Neural cell (in vitro differentiated cells): Measurements from ENCODE around the gene NDUFAF2.

Experiments used
- EP300 ChIP-seq: fragments of 450-650 bp; conservative IDR thresholded peaks from 2 replicates; pipeline ENCODE4 v1.6.1; 2014; ENCODE audit warnings: antibody characterized with exemption, mild to moderate bottlenecking, moderate library complexity; ENCODE audit not compliant: poor library complexity, severe bottlenecking
- EZH2 ChIP-seq: fragments of 200-600, 300-800 bp; shearing (Covaris generic), sonication (generic); IDR thresholded peaks from 2 replicates; pipeline ENCODE4 v1.6.1; 2014; ENCODE audit warnings: antibody characterized with exemption, low read length, borderline replicate concordance, mild to moderate bottlenecking; ENCODE audit not compliant: insufficient read depth, poor library complexity, severe bottlenecking
- MXI1 ChIP-seq: fragments of 450-650 bp; conservative IDR thresholded peaks from 2 replicates; pipeline ENCODE4 v1.6.1; 2014; ENCODE audit warnings: antibody characterized with exemption, mild to moderate bottlenecking; ENCODE audit not compliant: poor library complexity, severe bottlenecking
- POLR2AphosphoS5 ChIP-seq: IDR thresholded peaks from 2 replicates; pipeline ENCODE4 v1.6.1; 2012
- RAD21 ChIP-seq: fragments of 450-650 bp; conservative IDR thresholded peaks from 2 replicates; pipeline ENCODE4 v1.6.1; 2014; ENCODE audit warnings: antibody characterized with exemption, mild to moderate bottlenecking, moderate library complexity
- SMC3 ChIP-seq: fragments of 450-650 bp; conservative IDR thresholded peaks from 2 replicates; pipeline ENCODE4 v1.6.1; 2014; ENCODE audit warnings: antibody characterized with exemption, mild to moderate bottlenecking, moderate library complexity; ENCODE audit not compliant: poor library complexity
- TAF1 ChIP-seq: IDR thresholded peaks from 2 replicates; pipeline ENCODE4 v1.6.1; 2012; ENCODE audit warnings: low read depth
- TF ChIP-seq, protein P1 (sequence below): fragments of 450-650 bp; IDR thresholded peaks from 2 replicates; pipeline ENCODE4 v1.5.1; 2014; ENCODE audit warnings: antibody characterized with exemption, mild to moderate bottlenecking, moderate library complexity; ENCODE audit not compliant: poor library complexity, severe bottlenecking
- TF ChIP-seq, protein P2 (sequence below): IDR thresholded peaks from 2 replicates; pipeline ENCODE4 v1.6.1; 2012; ENCODE audit warnings: borderline replicate concordance

- TF ChIP-seq, protein P1, sequence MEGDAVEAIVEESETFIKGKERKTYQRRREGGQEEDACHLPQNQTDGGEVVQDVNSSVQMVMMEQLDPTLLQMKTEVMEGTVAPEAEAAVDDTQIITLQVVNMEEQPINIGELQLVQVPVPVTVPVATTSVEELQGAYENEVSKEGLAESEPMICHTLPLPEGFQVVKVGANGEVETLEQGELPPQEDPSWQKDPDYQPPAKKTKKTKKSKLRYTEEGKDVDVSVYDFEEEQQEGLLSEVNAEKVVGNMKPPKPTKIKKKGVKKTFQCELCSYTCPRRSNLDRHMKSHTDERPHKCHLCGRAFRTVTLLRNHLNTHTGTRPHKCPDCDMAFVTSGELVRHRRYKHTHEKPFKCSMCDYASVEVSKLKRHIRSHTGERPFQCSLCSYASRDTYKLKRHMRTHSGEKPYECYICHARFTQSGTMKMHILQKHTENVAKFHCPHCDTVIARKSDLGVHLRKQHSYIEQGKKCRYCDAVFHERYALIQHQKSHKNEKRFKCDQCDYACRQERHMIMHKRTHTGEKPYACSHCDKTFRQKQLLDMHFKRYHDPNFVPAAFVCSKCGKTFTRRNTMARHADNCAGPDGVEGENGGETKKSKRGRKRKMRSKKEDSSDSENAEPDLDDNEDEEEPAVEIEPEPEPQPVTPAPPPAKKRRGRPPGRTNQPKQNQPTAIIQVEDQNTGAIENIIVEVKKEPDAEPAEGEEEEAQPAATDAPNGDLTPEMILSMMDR: no peak
- TF ChIP-seq EZH2 (no peak), POLR2AphosphoS5 (no peak), RAD21 (no peak), SMC3 (no peak), EP300 (no peak), TAF1 (no peak), MXI1 (no peak)
- TF ChIP-seq, protein P2, sequence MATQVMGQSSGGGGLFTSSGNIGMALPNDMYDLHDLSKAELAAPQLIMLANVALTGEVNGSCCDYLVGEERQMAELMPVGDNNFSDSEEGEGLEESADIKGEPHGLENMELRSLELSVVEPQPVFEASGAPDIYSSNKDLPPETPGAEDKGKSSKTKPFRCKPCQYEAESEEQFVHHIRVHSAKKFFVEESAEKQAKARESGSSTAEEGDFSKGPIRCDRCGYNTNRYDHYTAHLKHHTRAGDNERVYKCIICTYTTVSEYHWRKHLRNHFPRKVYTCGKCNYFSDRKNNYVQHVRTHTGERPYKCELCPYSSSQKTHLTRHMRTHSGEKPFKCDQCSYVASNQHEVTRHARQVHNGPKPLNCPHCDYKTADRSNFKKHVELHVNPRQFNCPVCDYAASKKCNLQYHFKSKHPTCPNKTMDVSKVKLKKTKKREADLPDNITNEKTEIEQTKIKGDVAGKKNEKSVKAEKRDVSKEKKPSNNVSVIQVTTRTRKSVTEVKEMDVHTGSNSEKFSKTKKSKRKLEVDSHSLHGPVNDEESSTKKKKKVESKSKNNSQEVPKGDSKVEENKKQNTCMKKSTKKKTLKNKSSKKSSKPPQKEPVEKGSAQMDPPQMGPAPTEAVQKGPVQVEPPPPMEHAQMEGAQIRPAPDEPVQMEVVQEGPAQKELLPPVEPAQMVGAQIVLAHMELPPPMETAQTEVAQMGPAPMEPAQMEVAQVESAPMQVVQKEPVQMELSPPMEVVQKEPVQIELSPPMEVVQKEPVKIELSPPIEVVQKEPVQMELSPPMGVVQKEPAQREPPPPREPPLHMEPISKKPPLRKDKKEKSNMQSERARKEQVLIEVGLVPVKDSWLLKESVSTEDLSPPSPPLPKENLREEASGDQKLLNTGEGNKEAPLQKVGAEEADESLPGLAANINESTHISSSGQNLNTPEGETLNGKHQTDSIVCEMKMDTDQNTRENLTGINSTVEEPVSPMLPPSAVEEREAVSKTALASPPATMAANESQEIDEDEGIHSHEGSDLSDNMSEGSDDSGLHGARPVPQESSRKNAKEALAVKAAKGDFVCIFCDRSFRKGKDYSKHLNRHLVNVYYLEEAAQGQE: no peak
These were observed 142.9 kb downstream of the NDUFAF2 start for GRCh38 chr5:61087921-61088320.
